ENCODE data around the gene UPF3A.
A peak's percentile ranks its signal among the peaks of the same experiment; 100 is the strongest.
"Not testable (repeated sequence)": the region's sequence is repeated elsewhere in the genome, so short reads cannot be mapped to it uniquely, and the experiment has no call there.

Gene UPF3A

GRCh38 chr13:114323349-114323748 is 41.9 kb downstream of the UPF3A start:
- Mint-ChIP-seq H3K36me3 (ENCODE audit: low read depth) (peaks cover 98% of the 10 kb centered on the region), H3K27ac (peak overlapping the region; percentile 86), H3K4me1 (ENCODE audit: low read depth) (peaks cover 76% of the 10 kb centered on the region), H3K27me3 (no peaks in the 10 kb centered on the region), H3K9me3 (no peaks in the 10 kb centered on the region), H3K4me3 (peak overlapping the region; percentile 16)
- no peak for DNase-seq

GRCh38 chr13:114324334-114324733 is 42.9 kb downstream of the UPF3A start:
- peaks cover 98% of the 10 kb centered on the region for H3K36me3 Mint-ChIP-seq (ENCODE audit: low read depth)
- H3K4me1 Mint-ChIP-seq (ENCODE audit: low read depth): peaks cover 68% of the 10 kb centered on the region
- H3K27ac Mint-ChIP-seq: peak overlapping the region; percentile 86

DNA sequence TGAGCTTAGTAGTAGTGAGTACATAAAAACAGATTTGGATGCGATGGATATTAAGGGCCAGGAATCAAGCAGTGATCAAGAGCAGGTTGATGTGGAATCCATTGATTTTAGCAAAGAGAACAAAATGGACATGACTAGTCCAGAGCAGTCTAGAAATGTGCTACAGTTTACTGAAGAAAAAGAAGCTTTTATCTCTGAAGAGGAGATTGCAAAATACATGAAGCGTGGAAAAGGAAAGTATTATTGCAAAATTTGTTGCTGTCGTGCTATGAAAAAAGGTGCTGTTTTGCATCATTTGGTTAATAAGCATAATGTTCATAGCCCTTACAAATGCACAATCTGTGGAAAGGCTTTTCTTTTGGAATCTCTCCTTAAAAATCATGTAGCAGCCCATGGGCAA is 44.3 kb downstream of the UPF3A start:
- Mint-ChIP-seq H3K27ac (peak overlapping the region; percentile 86), H3K27me3 (no peaks in the 10 kb centered on the region), H3K4me3 (no peak overlapping the region), H3K4me1 (ENCODE audit: low read depth) (peaks cover 56% of the 10 kb centered on the region), H3K36me3 (ENCODE audit: low read depth) (peaks cover 87% of the 10 kb centered on the region), H3K9me3 (no peaks in the 10 kb centered on the region)
- no peak for DNase-seq

More at GRCh38 chr13:114324334-114324733, 42.9 kb downstream of the UPF3A start:
- DNase-seq: no peak
- Mint-ChIP-seq H3K4me3 (peak overlapping the region; percentile 8), H3K9me3 (no peaks in the 10 kb centered on the region), H3K27me3 (no peaks in the 10 kb centered on the region)

GRCh38 chr13:114328034-114328433 is 46.6 kb downstream of the UPF3A start:
- no peaks in the 10 kb centered on the region for H3K9me3 Mint-ChIP-seq
- no peak for DNase-seq
- peaks cover 44% of the 10 kb centered on the region for H3K4me1 Mint-ChIP-seq (ENCODE audit: low read depth)
- peaks cover 64% of the 10 kb centered on the region for H3K36me3 Mint-ChIP-seq (ENCODE audit: low read depth)
- peak overlapping the region; percentile 66 for H3K27ac Mint-ChIP-seq
- H3K27me3 Mint-ChIP-seq: no peaks in the 10 kb centered on the region
- no peak overlapping the region for H3K4me3 Mint-ChIP-seq

DNA sequence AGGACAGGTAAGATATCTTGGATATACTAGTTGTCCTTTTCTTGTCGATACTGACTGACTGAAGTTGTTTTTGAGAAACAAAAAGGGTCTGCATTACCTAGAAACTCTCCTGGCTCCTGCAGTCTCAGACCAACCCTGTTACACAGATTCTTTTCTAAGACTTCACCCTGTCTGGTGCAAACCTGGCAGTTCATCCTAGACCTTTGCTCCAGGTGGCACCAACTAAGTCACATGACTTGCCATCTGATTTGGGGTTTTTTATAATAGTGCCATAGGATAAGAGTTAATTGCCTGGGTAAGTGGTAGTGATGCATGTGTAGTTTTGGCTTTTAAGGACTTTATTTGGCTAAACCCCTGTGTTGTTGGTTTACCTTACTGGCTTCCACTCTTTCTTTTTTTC is 47.2 kb downstream of the UPF3A start:
- Mint-ChIP-seq H3K9me3 (no peaks in the 10 kb centered on the region), H3K4me3 (no peak overlapping the region), H3K27ac (no peak overlapping the region), H3K27me3 (no peaks in the 10 kb centered on the region), H3K36me3 (ENCODE audit: low read depth) (peaks cover 59% of the 10 kb centered on the region), H3K4me1 (ENCODE audit: low read depth) (peaks cover 38% of the 10 kb centered on the region)
- DNase-seq: no peak

GRCh38 chr13:114330086-114330485 is 48.7 kb downstream of the UPF3A start:
- Mint-ChIP-seq H3K27ac (no peak overlapping the region), H3K4me1 (ENCODE audit: low read depth) (peaks cover 37% of the 10 kb centered on the region), H3K36me3 (ENCODE audit: low read depth) (peaks cover 44% of the 10 kb centered on the region), H3K9me3 (no peaks in the 10 kb centered on the region), H3K27me3 (no peaks in the 10 kb centered on the region), H3K4me3 (no peak overlapping the region)
- no peak for DNase-seq

GRCh38 chr13:114333881-114334280 is 52.5 kb downstream of the UPF3A start:
- not testable (repeated sequence) for H3K27me3 Mint-ChIP-seq; DNase-seq; H3K36me3 Mint-ChIP-seq (ENCODE audit: low read depth); H3K4me3 Mint-ChIP-seq; H3K9me3 Mint-ChIP-seq; H3K27ac Mint-ChIP-seq
- peaks cover 14% of the 10 kb centered on the region for H3K4me1 Mint-ChIP-seq (ENCODE audit: low read depth)

GRCh38 chr13:114334305-114335053 is 53.1 kb downstream of the UPF3A start:
- Mint-ChIP-seq H3K27ac (no peak overlapping the region), H3K36me3 (ENCODE audit: low read depth) (peaks cover under 1% of the 10 kb centered on the region), H3K27me3 (no peaks in the 10 kb centered on the region), H3K4me1 (ENCODE audit: low read depth) (peaks cover 14% of the 10 kb centered on the region), H3K4me3 (no peak overlapping the region), H3K9me3 (no peaks in the 10 kb centered on the region)
- DNase-seq: no peak

- DNase-seq; H3K9me3 Mint-ChIP-seq; H3K4me3 Mint-ChIP-seq; H3K36me3 Mint-ChIP-seq (ENCODE audit: low read depth); H3K27ac Mint-ChIP-seq; H3K27me3 Mint-ChIP-seq: not testable (repeated sequence)
- peaks cover 25% of the 10 kb centered on the region for H3K4me1 Mint-ChIP-seq (ENCODE audit: low read depth)
Observed at GRCh38 chr13:114336457-114336856, 55.1 kb downstream of the UPF3A start.

DNA sequence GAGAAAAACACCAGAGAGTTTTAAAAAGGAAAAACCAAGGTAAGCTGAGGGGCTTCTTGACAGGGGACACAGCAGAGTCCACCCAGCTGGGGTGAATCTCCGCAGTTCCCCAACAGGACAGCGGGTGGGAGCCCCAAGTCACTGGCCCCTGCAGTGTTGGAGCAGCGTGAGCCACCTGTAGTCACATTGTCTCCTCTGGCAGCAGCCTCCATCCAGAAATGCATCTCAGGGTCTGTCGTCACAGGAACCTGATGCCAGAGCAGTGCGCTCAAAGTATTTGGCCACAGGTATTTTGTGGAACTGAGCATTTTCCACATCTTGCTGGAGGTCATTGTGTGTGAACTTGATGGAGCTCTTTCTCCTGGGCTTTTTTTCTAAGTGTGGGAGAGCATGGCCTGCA is 57.6 kb downstream of the UPF3A start:
- Mint-ChIP-seq H3K4me1 (ENCODE audit: low read depth) (peaks cover 21% of the 10 kb centered on the region), H3K27ac (no peak overlapping the region), H3K9me3 (no peaks in the 10 kb centered on the region), H3K36me3 (ENCODE audit: low read depth) (no peaks in the 10 kb centered on the region), H3K27me3 (no peaks in the 10 kb centered on the region), H3K4me3 (no peak overlapping the region)
- no peak for DNase-seq

DNA sequence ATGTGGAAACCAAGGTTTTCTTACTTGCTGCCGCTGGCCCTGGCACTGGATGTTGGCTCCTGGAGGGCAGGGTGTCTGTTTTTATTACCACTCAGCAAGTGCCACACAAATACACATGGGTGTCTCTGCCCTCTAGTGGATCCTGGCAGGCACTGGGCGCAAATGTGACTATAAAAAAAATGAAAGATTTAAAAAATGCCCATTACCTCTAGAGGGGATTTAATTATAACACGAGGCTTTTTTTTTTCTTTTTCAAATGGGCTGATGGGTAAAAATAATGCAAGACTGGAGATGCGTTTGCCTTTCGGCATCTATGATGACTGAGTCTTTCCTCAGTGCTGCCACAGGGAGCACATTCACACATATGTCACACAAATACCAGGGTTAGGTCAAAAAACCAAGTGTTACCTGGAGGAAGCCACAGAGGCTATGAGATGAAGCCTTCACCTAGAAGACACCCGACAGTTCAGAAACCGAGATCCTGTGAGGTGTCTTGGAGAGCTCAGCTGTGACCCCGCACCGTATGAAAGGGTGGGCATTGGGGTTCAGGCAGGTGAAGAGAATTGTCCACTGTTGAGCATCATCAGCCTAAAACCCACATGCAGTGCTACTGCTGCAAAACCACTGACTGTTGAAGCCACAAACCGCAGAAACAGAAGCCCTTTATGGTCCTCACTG is 58.6 kb downstream of the UPF3A start:
- H3K4me3 Mint-ChIP-seq: no peak overlapping the region
- H3K4me1 Mint-ChIP-seq (ENCODE audit: low read depth): peaks cover 13% of the 10 kb centered on the region
- peak; percentile 52 for DNase-seq
- peak overlapping the region; percentile 5 for H3K27ac Mint-ChIP-seq
- H3K9me3 Mint-ChIP-seq: no peaks in the 10 kb centered on the region
- H3K36me3 Mint-ChIP-seq (ENCODE audit: low read depth): no peaks in the 10 kb centered on the region
- peaks cover 4% of the 10 kb centered on the region for H3K27me3 Mint-ChIP-seq

- Mint-ChIP-seq H3K9me3 (no peaks in the 10 kb centered on the region), H3K27ac (no peak overlapping the region), H3K4me3 (no peak overlapping the region), H3K36me3 (ENCODE audit: low read depth) (no peaks in the 10 kb centered on the region), H3K4me1 (ENCODE audit: low read depth) (peaks cover 12% of the 10 kb centered on the region), H3K27me3 (peaks cover 8% of the 10 kb centered on the region)
- no peak for DNase-seq
Observed at GRCh38 chr13:114341003-114341777, 59.8 kb downstream of the UPF3A start.

GRCh38 chr13:114347256-114347655 is 65.9 kb downstream of the UPF3A start:
- H3K27ac Mint-ChIP-seq; H3K4me1 Mint-ChIP-seq (ENCODE audit: low read depth); H3K9me3 Mint-ChIP-seq; DNase-seq; H3K4me3 Mint-ChIP-seq; H3K36me3 Mint-ChIP-seq (ENCODE audit: low read depth): not testable (repeated sequence)
- peaks cover 51% of the 10 kb centered on the region for H3K27me3 Mint-ChIP-seq

- H3K36me3 Mint-ChIP-seq (ENCODE audit: low read depth); DNase-seq; H3K4me1 Mint-ChIP-seq (ENCODE audit: low read depth); H3K4me3 Mint-ChIP-seq; H3K9me3 Mint-ChIP-seq; H3K27ac Mint-ChIP-seq: not testable (repeated sequence)
- peaks cover 31% of the 10 kb centered on the region for H3K27me3 Mint-ChIP-seq
Observed at GRCh38 chr13:114352763-114353162, 71.4 kb downstream of the UPF3A start.

DNA sequence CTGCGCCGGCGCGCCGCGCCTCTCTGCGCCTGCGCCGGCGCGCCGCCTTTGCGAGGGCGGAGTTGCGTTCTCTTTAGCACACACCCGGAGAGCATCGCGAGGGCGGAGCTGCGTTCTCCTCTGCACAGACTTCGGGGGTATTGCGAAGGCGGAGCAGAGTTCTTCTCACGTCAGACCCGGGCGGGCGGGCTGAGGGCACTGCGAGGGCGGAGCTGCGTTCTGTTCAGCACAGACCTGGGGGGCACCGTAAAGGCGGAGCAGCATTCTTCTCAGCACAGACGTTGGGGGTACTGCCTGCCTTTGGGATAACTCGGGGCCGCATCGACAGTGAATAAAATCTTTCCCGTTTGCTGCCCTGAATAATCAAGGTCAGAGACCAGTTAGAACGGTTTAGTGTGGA is 72.0 kb downstream of the UPF3A start:
- H3K4me1 Mint-ChIP-seq (ENCODE audit: low read depth); DNase-seq; H3K4me3 Mint-ChIP-seq; H3K9me3 Mint-ChIP-seq; H3K27ac Mint-ChIP-seq; H3K36me3 Mint-ChIP-seq (ENCODE audit: low read depth): not testable (repeated sequence)
- H3K27me3 Mint-ChIP-seq: peaks cover 25% of the 10 kb centered on the region
